Endothelial cell of umbilical vein (primary cell): ENCODE measurements around the gene STIM1. TPM values are rescaled to one million over a fixed set of nuclear protein-coding genes. Genes with fewer than 3 reads are reported as not detected.

Experiments used
- BruUV-seq: library from RNA; stranded (reverse); fragments of 400-500 nt; replicated peaks from 2 replicates; lab custom pipeline; 2021; lab: Mats Ljungman, UMichigan
- CTCF ChIA-PET: fragments of 300-600, 350-600 bp; sonication (Branson Sonifier 250); formaldehyde crosslinking; loops from one replicate; lab custom pipeline; 2021; ENCODE audit warnings: antibody characterized with exemption, inconsistent platforms; lab: Charles Lee
- POLR2A ChIA-PET: fragments of 300-600, 350-600 bp; sonication (Branson Sonifier 250); formaldehyde crosslinking; loops from one replicate; lab custom pipeline; 2021; ENCODE audit warnings: antibody characterized with exemption, inconsistent platforms; lab: Charles Lee
- DNase-seq: peaks from one replicate; pipeline ENCODE4 v3.0.0-alpha.2; 2011; ENCODE audit warnings: low read depth, low spot score
- FAIRE-seq: peaks from 2 replicates; lab custom pipeline; 2011; peaks lifted over from hg19 to GRCh38; lab: Jason Lieb, UNC
- H2AFZ ChIP-seq: 2 replicates; pipeline ENCODE4 v1.6.0; 2012; ENCODE audit warnings: low read depth, low read length, control low read depth, inconsistent platforms
- H3K27ac ChIP-seq: 2 replicates; pipeline ENCODE4 v1.5.1; 2011; ENCODE audit warnings: low read depth, mild to moderate bottlenecking, control low read depth, low read length, moderate library complexity; ENCODE audit not compliant: insufficient read depth
- H3K27me3 ChIP-seq, 2 experiments: 2 replicates each; pipeline versions ENCODE4 v1.6.0 to v1.6.1; 2011; ENCODE audit warnings: low read length in 2 of 2, mixed read lengths in 1 of 2; ENCODE audit not compliant: control insufficient read depth in 2 of 2, insufficient read depth in 2 of 2
- H3K36me3 ChIP-seq, 2 experiments: 2 replicates in 1 of 2; 3 replicates in 1 of 2; pipeline ENCODE4 v1.5.1; 2011; ENCODE audit warnings: low read length in 2 of 2, mild to moderate bottlenecking in 1 of 2, moderate library complexity in 1 of 2; ENCODE audit not compliant: control insufficient read depth in 2 of 2, insufficient read depth in 2 of 2; ENCODE audit errors: extremely low read depth in 1 of 2
- H3K4me1 ChIP-seq: 3 replicates; pipeline ENCODE4 v1.5.1; 2011; ENCODE audit warnings: mild to moderate bottlenecking, low read length; ENCODE audit not compliant: control insufficient read depth, insufficient read depth; ENCODE audit errors: extremely low read depth
- H3K4me2 ChIP-seq: 2 replicates; pipeline ENCODE4 v1.6.1; 2011; ENCODE audit warnings: low read length, control low read depth, mixed read lengths; ENCODE audit not compliant: insufficient read depth
- H3K4me3 ChIP-seq, 3 experiments: fragments of 200-600 bp in 1 of 3; sonication (generic), shearing (Covaris generic) in 1 of 3; replicated peaks in 1 of 3; 2 replicates each; pipeline ENCODE4 v1.5.1; 2011 to 2016; ENCODE audit warnings: control low read depth in 3 of 3, low read length in 3 of 3, mild to moderate bottlenecking in 2 of 3, inconsistent platforms in 1 of 3, low read depth in 1 of 3, moderate library complexity in 1 of 3; ENCODE audit not compliant: insufficient read depth in 1 of 3
- H3K79me2 ChIP-seq: 2 replicates; pipeline ENCODE4 v1.6.0; 2012; ENCODE audit warnings: low read length, inconsistent platforms; ENCODE audit not compliant: control insufficient read depth, insufficient read depth
- H3K9ac ChIP-seq: replicated peaks from 2 replicates; pipeline ENCODE3; 2011; ENCODE audit warnings: low read length, control low read depth; ENCODE audit not compliant: insufficient read depth; ENCODE audit errors: extremely low read depth
- H3K9me1 ChIP-seq: replicated peaks from 3 replicates; pipeline ENCODE4 v1.6.0; 2011; ENCODE audit warnings: mild to moderate bottlenecking, low read length; ENCODE audit not compliant: control insufficient read depth, insufficient read depth; ENCODE audit errors: extremely low read depth
- H3K9me3 ChIP-seq: replicated peaks from 2 replicates; pipeline ENCODE4 v1.5.1; 2012; ENCODE audit warnings: low read length, inconsistent platforms; ENCODE audit not compliant: control insufficient read depth, insufficient read depth
- H4K20me1 ChIP-seq: replicated peaks from 2 replicates; pipeline ENCODE3; 2011; ENCODE audit warnings: mild to moderate bottlenecking, low read length; ENCODE audit not compliant: control insufficient read depth, insufficient read depth; ENCODE audit errors: extremely low read depth
- EZH2 ChIP-seq: IDR thresholded peaks from 2 replicates; pipeline ENCODE4 v1.6.1; 2012; ENCODE audit warnings: borderline replicate concordance, low read depth, mild to moderate bottlenecking, moderate library complexity, low read length, inconsistent platforms; ENCODE audit not compliant: severe bottlenecking
- FOS ChIP-seq: IDR thresholded peaks from 2 replicates; pipeline ENCODE4 v1.6.1; 2011; ENCODE audit warnings: mild to moderate bottlenecking, low read length, moderate library complexity, borderline replicate concordance; ENCODE audit not compliant: insufficient read depth
- GATA2 ChIP-seq: IDR thresholded peaks from 2 replicates; pipeline ENCODE4 v1.7.0; 2011; ENCODE audit warnings: low read depth, mild to moderate bottlenecking, moderate library complexity, mixed read lengths, low read length; ENCODE audit not compliant: insufficient read length, insufficient read depth
- JUN ChIP-seq: IDR thresholded peaks from 2 replicates; pipeline ENCODE4 v1.6.1; 2011; ENCODE audit warnings: borderline replicate concordance, low read depth; ENCODE audit not compliant: insufficient read length, insufficient read depth
- dilution Hi-C: fragments of 300-500 bp; cut with MboI; formaldehyde crosslinking; loops from one replicate; pipeline ENCODE4 v1.15.0; 2019; ENCODE audit warnings: low sequenced_read_pairs; ENCODE audit not compliant: extremely low pct_ligation_motif_present
- intact Hi-C: fragments of 100-400 bp; cut with micrococcal nuclease; formaldehyde crosslinking; loops from one replicate; pipeline ENCODE4 v1.10.0; 2022
- polyA plus RNA-seq, 4 experiments: library from polyadenylated mRNA; depleted of rRNA in 3 of 4; stranded (reverse) in 3 of 4; unstranded in 1 of 4; fragments of >200 nt; gene quantifications; 2 replicates each; pipeline versions ENCODE4 v1.2.1 to v1.2.3, GENCODE V29; 2011 to 2012; ENCODE audit warnings: missing spikeins in 1 of 4
- total RNA-seq: library from RNA; stranded (reverse); gene quantifications from 2 replicates; pipeline ENCODE4 v1.2.3, GENCODE V29; 2021

Gene STIM1
- total and polyA plus RNA-seq, 2 donors (not counting 3 experiments of a cell fraction or from before 2014, with no cell fraction given), result 32.7 to 33.4 TPM

GRCh38 chr11:3880724-3881123, 25.3 kb downstream of the STIM1 start:
- FAIRE-seq, result peak; percentile 59
- Histone ChIP-seq H2AFZ (peak overlapping the region; percentile 45), H3K4me3 (no peak overlapping the region), H3K36me3 (no peaks in the 10 kb centered on the region), H3K79me2 (peaks cover 9% of the 10 kb centered on the region), H3K27me3 (no peaks in the 10 kb centered on the region), H4K20me1 (no peaks in the 10 kb centered on the region), H3K9me3 (no peaks in the 10 kb centered on the region), H3K27ac (peak overlapping the region; percentile 50), H3K4me2 (peak overlapping the region; percentile 20), H3K9me1 (no peaks in the 10 kb centered on the region), H3K9ac (no peak overlapping the region), H3K4me1 (peaks cover 23% of the 10 kb centered on the region)
- intact Hi-C loops, result loop anchor here (1.0 kb wide), 1 partner anchor 14 kb away; no protein-coding TSS in a partner anchor
- CTCF ChIA-PET, result interaction anchor here (1.1 to 1.5 kb wide), 7 partner anchors 9 to 39 kb away, joined by 4 to 13 read pairs (median 5); partner anchors contain the start of genes RHOG and STIM1
- peak; percentile 3 for TF ChIP-seq FOS
- TF ChIP-seq EZH2, result no peak
- TF ChIP-seq JUN, result no peak
- no TSS peak for BruUV-seq
- DNase-seq, result peak; percentile 67
- dilution Hi-C loops, result no loop called here
- POLR2A ChIA-PET, result interaction anchor here (0.5 kb wide), 1 partner anchor 14 kb away, joined by 5 read pairs; no protein-coding TSS in a partner anchor

GRCh38 chr11:3882655-3883054, 27.2 kb downstream of the STIM1 start:
- no peak for DNase-seq
- no TSS peak for BruUV-seq
- dilution Hi-C loops, result no loop called here
- Histone ChIP-seq H3K27me3 (no peaks in the 10 kb centered on the region), H3K79me2 (peaks cover 9% of the 10 kb centered on the region), H3K36me3 (no peaks in the 10 kb centered on the region), H3K4me2 (no peak overlapping the region), H3K4me3 (no peak overlapping the region), H3K9ac (no peak overlapping the region), H3K9me1 (no peaks in the 10 kb centered on the region), H2AFZ (no peak overlapping the region), H3K9me3 (no peaks in the 10 kb centered on the region), H3K4me1 (peaks cover 30% of the 10 kb centered on the region), H3K27ac (no peak overlapping the region), H4K20me1 (no peaks in the 10 kb centered on the region)
- CTCF ChIA-PET, result no interaction called here
- FAIRE-seq, result no peak
- POLR2A ChIA-PET, result no interaction called here
- intact Hi-C loops, result no loop called here
- TF ChIP-seq GATA2, result no peak
